ENCODE data around the gene FOXD4L1.
"Not testable (repeated sequence)": the region's sequence is repeated elsewhere in the genome, so short reads cannot be mapped to it uniquely, and the experiment has no call there.

The FOXD4L1 gene

GRCh38 chr2:113498365-113498764 lies at the start of gene FOXD4L1:
Gene FOXD4L1, plus strand, starts transcription at chr2:113498665. Its CDS starts 592 bp downstream, at chr2:113499257.
- not testable (repeated sequence) for DNase-seq

DNA sequence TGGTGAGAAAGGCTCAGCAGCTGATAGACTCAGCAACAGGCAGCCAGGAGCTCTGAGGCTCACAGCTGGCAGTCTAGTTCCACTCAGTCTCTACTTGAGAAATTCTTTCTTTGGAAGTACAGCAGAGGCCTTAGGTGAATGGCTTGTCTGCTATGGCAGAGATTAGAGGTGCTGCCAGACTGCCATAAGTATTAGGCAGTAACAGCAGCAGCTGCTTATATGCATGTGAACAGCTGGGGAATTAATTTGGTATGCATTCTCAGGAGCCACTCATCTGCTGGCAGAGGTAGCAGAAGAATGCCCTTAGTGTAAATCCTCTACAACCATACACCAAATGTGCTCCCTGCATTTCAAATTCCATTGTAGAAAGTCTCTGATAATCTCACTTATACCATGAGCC lies 32.7 kb upstream of the FOXD4L1 start:
- DNase-seq = not testable (repeated sequence)

DNA sequence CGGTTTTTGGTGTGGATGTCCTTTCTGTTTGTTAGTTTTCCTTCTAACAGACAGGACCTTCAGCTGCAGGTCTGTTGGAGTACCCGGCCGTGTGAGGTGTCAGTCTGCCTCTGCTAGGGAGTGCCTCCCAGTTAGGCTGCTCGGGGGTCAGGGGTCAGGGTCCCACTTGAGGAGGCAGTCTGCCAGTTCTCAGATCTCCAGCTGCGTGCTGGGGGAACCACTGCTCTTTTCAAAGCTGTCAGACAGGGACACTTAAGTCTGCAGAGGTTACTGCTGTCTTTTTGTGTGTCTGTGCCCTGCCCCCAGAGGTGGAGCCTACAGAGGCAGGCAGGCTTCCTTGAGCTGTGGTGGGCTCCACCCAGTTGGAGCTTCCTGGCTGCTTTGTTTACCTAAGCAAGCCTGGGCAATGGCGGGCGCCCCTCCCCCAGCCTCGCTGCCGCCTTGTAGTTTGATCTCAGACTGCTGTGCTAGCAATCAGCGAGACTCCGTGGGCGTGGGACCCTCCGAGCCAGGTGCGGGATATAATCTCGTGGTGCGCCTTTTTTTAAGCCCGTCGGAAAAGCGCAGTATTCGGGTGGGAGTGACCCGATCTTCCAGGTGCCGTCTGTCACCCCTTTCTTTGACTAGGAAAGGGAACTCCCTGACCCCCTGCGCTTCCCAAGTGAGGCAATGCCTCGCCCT lies 21.6 kb upstream of the FOXD4L1 start:
- DNase-seq = not testable (repeated sequence)

DNA sequence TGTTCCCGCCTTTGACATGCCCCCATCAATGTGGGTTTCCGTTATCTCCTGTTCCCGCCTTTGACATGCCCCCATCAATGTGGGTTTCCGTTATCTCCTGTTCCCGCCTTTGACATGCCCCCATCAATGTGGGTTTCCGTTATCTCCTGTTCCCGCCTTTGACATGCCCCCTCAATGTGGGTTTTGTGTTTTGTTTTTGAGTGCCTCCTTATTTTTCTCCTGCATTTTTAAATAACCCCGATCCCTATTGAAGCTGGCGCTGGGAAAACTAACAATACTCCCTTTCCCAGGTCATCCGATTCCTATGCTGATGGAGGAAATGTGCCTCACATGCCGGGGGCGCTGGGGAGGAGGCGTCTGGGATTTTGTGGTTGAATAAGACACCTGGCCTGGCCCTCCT lies 1.9 kb upstream of the FOXD4L1 start:
- not testable (repeated sequence) for DNase-seq

DNA sequence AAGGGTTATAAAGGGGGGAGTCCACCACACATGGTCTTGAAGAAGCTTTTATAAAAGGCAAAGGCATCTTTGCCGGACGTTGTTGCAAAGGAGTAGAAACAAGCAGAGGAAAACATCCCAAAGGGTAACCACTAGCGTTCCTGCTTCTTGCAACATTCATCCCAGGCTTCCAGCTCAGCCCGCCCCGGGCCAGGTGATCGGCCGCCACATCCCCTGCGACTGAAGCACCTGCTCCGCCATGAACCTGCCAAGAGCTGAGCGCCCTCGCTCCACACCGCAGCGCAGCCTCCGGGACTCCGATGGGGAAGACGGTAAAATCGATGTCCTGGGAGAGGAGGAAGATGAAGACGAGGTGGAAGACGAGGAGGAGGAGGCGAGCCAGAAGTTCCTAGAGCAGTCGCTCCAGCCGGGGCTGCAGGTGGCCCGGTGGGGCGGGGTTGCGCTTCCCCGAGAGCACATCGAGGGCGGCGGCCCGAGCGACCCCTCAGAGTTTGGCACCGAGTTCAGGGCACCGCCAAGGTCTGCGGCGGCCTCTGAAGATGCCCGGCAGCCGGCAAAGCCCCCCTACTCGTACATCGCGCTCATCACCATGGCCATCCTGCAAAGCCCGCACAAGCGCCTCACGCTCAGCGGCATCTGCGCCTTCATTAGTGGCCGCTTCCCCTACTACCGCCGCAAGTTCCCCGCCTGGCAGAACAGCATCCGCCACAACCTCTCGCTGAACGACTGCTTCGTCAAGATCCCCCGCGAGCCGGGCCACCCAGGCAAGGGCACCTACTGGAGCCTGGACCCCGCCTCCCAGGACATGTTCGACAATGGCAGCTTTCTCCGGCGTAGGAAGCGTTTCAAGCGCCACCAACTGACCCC lies 787 bp downstream of the FOXD4L1 start:
- DNase-seq = not testable (repeated sequence)

DNA sequence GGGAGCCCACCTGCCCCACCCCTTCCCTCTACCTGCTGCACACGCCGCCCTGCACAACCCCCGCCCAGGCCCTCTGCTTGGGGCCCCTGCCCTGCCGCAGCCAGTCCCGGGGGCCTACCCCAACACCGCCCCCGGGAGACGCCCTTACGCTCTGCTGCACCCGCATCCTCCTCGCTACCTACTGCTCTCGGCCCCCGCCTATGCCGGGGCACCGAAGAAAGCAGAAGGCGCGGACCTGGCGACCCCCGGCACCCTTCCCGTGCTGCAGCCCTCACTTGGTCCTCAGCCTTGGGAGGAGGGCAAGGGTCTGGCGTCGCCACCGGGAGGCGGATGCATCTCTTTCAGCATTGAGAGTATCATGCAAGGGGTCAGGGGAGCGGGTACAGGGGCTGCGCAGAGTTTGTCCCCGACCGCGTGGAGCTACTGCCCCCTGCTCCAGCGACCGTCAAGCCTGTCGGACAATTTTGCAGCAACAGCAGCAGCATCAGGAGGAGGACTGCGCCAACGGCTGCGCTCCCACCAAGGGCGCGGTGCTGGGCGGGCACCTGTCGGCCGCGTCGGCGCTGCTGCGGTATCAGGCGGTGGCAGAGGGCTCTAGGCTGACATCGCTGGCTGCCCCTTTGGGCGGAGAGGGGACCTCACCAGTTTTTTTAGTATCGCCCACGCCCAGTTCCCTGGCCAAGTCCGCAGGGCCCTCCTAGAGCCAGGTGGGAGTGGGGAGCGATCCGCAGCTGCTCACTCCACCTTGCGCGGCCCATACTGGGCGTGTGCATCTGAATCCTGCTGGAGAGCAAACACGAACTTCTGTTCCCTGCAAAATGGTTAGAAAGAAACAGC lies 1.6 kb downstream of the FOXD4L1 start:
- DNase-seq = not testable (repeated sequence)

DNA sequence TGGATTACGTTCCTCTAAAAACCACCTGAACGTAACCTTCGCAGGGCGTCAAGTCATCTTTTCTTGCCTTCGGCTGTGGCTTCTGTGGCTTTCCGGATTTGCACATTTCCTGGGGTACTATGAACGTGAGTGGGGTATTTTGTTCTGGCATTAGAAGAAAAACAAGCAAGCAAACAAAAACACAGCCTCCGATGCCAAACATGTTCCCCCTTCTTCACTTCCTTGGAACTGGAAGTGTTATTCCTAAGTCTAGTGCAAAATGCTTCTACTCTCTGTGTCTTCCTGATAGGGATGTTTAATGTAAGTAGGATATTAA lies 2.2 kb downstream of the FOXD4L1 start:
- not testable (repeated sequence) for DNase-seq

- not testable (repeated sequence) for DNase-seq
These were observed 4.0 kb downstream of the FOXD4L1 start for GRCh38 chr2:113502216-113503093.

DNA sequence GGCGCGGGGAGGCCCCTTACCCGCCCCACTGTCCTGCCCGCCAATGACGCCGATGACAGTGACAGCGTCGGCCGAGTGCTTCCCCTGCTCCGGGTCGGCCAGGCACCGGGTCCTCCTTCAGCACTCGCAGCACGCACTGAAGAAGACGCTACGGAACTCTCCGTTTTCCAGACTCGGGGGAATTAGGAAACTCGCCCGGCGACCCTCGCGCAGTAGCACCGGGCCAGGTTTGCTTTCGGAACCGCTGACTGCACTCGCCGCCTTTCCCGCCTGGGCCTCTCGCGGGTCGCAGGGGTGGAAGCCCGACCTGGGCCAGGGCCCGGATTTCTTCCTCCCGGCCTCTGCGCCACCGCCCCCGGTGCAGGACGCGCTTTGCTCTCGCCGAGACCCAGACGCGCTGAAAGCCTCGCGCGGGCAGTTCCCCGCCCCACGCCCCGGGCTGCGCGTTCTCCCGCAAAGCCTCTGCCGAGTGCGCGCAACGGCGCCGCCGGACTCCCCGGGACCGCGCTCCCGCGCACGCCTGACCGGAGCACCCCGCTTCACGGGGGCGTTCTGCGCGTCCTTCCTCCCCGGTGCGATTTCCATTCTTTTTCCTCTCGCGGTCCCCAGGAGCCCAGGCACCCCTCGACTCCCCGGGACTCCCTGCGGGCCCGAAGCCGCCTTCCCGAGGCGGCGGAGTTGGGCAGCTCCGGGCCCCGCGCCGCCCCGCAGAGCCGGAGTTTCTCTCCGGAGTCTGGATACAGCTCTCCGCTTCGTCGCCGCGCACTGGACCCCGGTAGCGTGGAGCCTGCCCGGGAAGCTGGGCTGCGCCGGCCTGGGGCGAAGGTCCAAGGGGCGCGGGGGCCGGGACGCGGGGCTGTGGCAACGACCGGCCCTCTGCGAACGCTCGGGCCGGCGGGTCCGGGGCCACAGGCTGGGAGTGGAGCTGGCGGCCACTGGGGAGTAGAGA lies 4.9 kb downstream of the FOXD4L1 start:
- DNase-seq = not testable (repeated sequence)

DNA sequence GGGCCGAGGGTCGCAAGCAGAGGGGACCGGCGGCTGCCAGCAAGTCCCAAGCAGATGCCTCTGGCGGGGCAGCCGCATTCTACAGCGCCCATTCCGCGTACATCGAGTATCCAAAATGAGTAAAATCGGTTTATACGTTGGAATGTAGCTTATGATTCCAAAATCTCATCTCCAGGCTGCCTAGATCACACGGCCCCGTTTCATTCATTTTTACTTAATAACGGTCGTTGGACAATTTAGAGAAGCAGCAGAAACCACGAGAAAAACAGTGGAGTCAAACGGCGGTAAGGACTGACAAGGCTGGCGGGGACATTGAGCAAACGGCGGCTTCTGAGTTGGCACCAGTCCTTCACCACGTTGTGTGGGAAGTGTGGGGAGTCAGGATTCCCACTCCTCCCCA lies 5.6 kb downstream of the FOXD4L1 start:
- DNase-seq = not testable (repeated sequence)

GRCh38 chr2:113507394-113508140 lies 9.1 kb downstream of the FOXD4L1 start:
- DNase-seq = not testable (repeated sequence)

DNA sequence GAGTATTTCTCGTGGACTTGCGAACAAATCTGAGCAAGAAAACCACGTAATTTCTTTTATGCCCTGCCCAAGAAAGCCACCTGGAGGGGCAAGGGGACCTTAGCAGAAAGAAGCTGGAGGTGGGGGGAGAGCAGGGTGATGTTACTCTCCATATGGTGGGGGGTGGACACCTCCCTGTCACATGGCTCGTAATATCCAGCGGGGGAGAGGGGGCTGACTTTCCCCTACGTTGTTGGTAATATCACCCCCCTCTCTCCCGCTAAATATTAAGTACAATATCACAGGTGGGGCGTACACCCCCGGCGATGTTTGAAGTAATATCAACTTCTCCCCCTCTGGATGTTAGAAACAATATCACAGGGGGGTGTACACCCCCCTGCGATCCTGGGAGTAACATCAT lies 9.7 kb downstream of the FOXD4L1 start:
- DNase-seq = not testable (repeated sequence)

DNA sequence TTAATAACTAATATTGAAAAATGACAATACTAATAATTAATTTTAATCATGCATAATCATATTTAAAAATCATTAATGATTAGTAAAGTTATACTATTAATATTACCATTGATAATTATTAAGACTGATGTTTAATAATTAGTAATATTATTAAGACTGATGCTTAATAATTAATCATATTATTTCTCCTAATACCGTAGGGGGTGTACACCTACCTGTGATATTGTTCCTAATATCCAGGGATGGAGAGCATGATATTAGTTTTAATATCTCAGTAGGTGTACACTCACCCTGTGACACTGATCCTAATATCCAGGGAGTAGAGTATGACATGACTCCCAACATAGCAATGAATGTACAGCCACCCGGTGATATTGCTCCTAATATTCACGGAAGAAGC lies 12.4 kb downstream of the FOXD4L1 start:
- DNase-seq = not testable (repeated sequence)

DNA sequence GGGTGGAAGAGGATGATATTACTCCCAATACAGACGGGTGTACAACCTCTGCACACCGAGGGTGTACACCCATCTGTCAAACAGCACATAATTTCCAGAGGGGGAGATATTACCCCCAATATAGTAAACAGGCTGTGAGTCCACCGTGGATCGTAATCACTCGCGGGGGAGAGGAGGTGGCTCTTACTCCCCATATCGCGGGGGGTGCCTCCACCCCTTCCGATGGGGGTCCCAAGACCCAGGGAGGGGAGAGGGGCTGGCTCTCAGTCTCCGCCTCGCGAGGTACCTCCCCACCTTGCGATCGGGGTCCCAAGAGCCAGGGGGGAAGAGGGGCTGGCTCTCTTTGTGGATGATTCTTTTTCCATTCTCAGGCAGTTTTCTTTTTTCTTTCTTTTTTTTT lies 13.4 kb downstream of the FOXD4L1 start:
- DNase-seq = not testable (repeated sequence)

- DNase-seq = not testable (repeated sequence)
These were observed 17.0 kb downstream of the FOXD4L1 start for GRCh38 chr2:113515457-113515856.

- not testable (repeated sequence) for DNase-seq
These were observed 17.5 kb downstream of the FOXD4L1 start for GRCh38 chr2:113515995-113516394.

GRCh38 chr2:113517025-113517424 lies 18.6 kb downstream of the FOXD4L1 start:
- DNase-seq = not testable (repeated sequence)

DNA sequence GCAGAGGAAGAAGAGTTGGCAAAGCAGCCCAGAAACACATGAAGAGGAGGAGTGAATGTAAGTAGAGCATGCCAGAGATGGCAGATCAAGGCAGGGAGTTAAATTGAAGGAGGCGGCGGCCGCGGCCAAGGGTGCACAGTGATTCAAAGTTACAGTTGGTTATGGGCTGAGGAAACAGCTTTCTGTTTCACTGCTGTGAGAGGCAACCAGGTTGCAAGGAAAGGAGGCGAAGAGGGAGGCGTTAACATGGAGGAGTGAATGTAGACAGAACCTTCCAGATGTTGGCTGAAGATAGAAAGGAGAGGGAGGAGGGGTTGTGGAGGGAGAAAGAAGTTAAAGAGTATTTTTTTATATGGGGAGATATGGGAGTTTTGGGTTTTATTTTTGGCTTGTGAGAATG lies 22.4 kb downstream of the FOXD4L1 start:
- not testable (repeated sequence) for DNase-seq

DNA sequence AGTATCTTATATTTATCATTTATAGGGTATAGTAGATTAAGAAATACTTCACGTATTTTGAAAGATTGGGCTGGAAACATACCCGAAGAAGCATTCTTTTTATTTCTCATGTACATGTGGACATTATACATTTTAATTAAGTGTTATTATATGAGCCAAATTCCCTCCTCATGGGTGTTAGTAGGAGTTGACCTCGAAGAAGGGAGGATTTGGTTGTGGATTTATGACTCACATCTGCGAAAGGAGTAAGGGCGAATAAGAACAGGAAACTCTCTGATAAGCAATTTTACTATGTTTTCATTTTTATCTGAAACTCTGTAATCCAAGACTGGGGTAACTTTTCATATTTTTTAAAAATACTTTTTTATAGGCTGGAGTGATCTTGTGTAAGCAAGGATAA lies 23.0 kb downstream of the FOXD4L1 start:
- DNase-seq = not testable (repeated sequence)

- DNase-seq = not testable (repeated sequence)
These were observed 26.5 kb downstream of the FOXD4L1 start for GRCh38 chr2:113524986-113525385.
